Endometrium (tissue), 2 donors: Measurements from ENCODE around the gene THSD4.
"Not testable (repeated sequence)": the region's sequence is repeated elsewhere in the genome, so short reads cannot be mapped to it uniquely, and the experiment has no call there.

Experiments used
- FAIRE-seq: peaks from 2 replicates; lab custom pipeline; 2012; peaks lifted over from hg19 to GRCh38; lab: Jason Lieb, UNC
- donor health status: control.
- donor health status: control.

THSD4 gene

DNA sequence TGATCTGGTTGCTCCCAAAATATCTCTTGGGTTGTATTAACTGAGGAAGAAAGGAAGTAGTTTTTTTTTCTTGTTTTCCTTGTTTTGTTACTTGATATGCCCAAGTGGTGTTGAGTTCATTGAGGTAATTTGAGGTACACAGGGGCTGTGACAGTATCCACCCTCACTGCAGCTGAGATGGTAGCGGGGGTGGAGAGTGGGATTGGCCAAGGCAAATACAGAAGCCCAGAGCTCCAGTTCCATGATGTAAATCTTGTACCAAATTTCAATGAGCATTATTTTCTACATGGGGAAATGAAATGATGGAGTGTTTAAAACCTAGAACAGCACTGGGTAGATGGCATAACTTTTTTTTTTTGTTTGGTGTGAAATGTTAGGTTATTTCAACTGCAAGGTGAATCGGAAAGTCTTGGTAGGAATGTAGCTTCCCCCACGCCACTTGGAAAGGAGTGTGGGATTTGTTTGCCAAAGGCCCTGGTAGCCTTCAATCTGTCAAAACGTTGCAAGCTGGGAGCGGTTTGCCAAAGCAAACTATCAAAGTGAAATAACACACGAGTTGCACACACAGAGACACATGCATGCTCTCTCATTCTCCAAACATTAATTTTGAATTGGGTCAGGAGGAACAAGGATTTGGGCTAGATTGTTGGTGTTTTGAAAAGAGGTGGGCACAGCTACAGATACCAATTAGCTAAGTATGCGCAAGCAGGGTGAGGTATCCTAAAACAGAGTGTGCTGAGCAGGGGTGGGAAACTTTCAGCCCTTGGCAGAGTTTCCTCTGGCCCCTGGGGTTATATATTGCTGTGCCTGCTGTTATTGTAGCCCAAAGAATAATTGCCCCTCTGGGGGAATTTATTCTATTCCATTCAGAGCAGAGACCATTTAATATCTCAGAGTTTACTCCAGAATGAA, 34.6 kb downstream of the THSD4 start:
- no peak for FAIRE-seq

GRCh38 chr15:71151081-71151480, 35.8 kb downstream of the THSD4 start:
- no peak for FAIRE-seq

GRCh38 chr15:71152542-71152941, 37.3 kb downstream of the THSD4 start:
- FAIRE-seq = no peak

- no peak for FAIRE-seq
Observed at GRCh38 chr15:71153823-71154524, 38.7 kb downstream of the THSD4 start.

GRCh38 chr15:71154607-71155200, 39.4 kb downstream of the THSD4 start:
- FAIRE-seq = no peak

DNA sequence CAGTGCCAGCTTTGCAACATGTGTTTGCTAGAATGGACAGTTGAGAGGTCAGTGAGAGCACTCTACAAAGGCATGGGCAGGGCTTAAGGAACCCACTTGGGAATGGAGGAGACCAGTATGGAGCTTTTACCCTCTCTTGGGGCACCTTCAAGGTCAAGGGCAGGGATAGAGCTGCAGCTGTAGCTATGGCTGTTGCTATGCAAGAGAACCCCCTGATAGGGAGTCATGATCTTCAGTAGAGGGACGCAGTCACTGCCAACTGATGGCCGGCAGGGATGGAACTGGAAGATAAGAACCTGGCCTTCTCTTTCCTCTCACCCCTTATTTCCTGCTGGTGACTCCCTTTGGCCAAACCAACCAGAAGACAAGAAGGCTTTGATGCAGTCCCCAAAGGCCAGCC, 40.3 kb downstream of the THSD4 start:
- no peak for FAIRE-seq

DNA sequence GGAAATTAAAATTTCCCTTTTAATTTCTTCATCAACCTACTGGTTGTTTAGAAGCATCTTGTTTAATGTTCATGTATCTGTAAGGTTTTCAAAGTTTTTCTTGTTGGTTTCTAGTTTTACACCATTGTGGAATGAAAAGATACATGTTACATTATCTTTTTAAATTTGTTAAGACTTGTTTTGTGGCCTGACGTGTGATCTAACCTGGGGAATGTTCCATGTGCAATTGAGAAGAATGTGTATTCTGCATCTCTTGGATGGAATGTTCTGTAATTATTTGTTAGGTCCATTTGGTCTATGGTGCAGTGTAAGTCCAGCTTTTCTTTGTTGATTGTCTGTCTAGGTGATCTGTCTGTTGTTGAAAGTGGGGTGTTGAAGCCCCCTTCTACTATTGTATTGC, 45.7 kb downstream of the THSD4 start:
- FAIRE-seq = no peak

DNA sequence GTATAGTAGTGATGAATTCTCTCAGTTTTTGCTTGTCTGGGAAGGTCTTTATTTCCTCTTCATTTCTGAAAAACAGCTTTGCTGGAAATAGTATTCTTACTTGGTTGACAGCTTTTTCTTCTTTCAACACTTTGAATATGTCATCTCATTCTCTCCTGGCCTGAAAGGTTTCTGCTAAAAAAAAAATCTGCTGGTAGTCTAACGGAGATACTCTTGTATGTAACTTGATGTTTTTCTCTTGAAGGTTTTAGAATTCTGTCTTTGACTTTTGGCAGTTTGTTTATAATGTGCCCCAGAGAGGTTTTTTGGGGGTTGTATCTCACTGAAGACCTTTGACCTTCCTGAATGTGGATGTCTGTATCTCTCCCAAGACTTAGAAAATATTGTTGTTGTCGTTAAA, 47.0 kb downstream of the THSD4 start:
- no peak for FAIRE-seq

DNA sequence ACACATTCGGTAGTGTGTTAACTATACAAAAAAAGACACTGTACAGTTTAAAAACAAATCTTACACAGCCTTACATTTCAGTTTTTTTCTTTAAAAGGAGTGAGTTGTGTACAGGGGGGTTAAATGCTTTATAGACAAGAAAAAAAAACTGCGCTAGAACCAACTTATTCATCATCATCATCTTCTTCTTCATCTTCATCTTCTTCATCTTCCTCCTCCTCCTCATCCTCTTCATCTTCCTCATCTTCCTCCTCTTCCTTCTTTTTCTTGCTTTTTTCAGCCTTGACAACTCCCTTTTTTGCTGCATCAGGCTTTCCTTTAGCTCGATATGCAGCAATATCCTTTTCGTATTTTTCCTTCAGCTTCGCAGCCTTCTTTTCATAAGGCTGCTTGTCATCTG, 49.3 kb downstream of the THSD4 start:
- not testable (repeated sequence) for FAIRE-seq

- no peak for FAIRE-seq
Observed at GRCh38 chr15:71167445-71168165, 52.3 kb downstream of the THSD4 start.

DNA sequence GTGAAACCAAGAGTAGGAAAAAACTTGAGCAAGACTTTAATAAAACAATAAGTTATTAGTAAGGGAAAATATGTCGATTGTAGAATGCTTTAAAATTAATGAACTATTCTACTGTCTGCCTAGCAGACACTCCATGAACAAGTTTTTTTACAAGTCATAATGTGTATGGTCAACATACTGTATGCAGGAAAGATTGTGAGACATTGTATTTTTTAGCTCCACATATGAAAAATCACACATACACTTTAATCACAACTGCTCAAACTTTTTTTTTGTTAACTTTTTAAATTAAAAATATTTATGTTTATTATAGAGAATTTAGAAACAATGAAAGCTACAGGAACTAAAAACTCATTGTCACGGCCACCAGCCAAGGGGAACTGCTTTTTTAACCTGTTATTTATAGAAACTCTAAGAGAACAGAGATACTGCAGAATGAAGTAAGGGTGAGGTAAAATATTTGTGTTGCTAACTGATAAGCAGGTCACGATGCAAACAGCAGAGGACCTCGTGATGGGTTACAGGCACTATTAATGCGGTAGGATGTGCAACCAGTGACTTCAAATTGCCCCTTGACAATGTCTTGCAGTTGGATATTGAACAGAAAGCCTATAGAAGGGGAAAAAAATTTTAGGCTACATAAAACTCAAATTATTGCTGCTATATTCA, 53.0 kb downstream of the THSD4 start:
- no peak for FAIRE-seq

GRCh38 chr15:71170163-71170562, 54.9 kb downstream of the THSD4 start:
- no peak for FAIRE-seq

DNA sequence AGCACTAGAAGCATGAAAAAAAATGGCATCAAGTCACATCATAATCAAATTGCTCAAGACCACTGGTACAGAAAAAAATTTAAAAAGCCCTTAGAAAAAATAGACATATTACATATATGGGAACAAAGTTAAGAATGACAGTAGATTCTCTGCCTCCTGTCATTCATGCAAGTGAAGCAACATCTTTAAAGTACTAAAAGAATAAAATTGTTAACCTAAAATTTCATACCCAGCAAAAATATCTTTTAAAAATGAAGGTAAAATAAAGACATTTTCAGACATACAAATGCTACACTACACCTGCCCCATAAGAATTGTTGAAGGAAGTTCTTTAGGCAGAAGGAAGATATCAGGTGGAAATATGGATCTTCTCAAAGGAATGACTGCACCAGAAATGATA, 55.9 kb downstream of the THSD4 start:
- FAIRE-seq = no peak

DNA sequence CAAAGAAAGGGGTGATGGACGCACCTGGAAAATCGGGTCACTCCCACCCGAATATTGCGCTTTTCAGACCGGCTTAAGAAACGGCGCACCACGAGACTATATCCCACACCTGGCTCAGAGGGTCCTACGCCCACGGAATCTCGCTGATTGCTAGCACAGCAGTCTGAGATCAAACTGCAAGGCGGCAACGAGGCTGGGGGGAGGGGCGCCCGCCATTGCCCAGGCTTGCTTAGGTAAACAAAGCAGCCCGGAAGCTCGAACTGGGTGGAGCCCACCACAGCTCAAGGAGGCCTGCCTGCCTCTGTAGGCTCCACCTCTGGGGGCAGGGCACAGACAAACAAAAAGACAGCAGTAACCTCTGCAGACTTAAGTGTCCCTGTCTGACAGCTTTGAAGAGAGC, 59.1 kb downstream of the THSD4 start:
- FAIRE-seq = not testable (repeated sequence)

- FAIRE-seq = no peak
Observed at GRCh38 chr15:71180986-71181853, 65.9 kb downstream of the THSD4 start.

DNA sequence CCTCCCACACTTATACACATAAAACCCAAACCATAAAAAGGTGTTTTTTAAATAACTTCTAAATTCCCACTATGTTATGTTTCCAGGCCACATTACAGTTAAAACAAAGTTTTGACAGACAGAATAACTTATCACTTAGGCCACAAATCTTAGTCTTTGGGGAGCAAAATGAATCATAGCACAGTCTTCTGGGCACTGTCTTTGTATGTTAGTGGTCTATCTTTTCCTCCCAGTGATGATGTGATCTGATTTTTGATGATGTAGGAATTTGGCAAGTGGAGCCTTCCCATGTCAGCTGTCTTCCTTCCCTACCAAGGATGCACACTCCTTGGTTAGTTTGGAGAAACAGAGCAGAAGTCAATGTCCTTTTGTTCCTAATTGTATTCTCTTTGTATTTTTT, 67.3 kb downstream of the THSD4 start:
- no peak for FAIRE-seq

GRCh38 chr15:71183063-71183462, 67.8 kb downstream of the THSD4 start:
- no peak for FAIRE-seq

DNA sequence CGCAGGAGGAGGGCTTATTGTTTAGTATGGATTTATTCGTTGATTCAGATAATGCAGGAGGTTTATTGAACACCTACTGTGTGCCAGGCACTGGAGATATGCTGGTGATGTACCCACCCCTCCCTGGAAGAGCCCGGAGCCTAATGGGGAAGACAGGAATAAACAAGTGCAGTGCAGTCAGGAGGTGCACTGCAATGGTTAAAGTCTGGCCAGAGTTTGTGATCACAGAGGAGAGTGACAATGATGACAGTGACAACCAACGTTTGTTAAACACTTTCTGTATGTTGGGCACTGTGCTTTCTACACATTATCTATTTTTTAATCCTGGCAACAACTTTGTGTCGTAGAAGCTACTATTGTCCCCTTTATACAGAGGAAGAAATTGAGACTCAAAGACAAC, 70.4 kb downstream of the THSD4 start:
- FAIRE-seq = no peak

DNA sequence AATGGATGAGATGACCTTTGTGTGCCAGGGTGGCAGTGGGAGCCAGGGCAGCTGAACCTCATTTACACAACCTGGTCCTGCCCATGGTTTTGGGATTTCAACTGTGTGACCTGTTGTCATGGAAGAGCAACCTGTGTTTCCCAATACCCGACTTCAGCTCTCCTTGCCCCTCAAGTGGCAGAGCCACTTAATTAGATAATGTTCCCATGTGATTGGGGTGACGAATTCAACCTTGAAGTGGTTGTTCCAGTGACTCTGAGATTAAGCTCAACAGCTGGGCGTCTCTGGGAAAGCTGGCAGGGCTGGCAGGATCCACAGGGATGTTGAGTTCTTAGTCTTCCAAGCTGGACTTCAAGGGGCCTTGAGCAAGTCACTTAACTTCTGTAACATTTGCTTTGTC, 71.0 kb downstream of the THSD4 start:
- no peak for FAIRE-seq

- no peak for FAIRE-seq
Observed at GRCh38 chr15:71187078-71187477, 71.8 kb downstream of the THSD4 start.

DNA sequence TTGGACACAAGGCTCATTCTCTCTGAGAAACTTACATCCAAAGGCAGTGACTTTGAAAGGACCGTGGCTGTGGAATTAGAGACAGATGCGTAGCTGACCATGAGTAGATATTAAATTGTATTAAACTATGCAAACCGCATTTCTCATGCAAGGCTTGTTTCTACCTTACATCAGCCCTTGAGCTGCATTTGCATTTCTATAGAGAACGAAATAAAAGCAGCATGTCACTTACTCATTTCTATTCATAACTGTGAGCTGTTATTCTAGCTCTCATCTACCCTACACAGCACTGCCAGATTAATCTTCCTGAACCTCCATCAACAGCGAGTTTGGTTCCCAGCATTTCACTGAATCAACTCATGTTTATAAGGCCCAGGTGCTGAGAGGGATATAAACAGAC, 72.3 kb downstream of the THSD4 start:
- FAIRE-seq = no peak
